GM19240 (cell line): ENCODE data around the gene SAMD4A.

Source experiments
- DNase-seq: peaks from one replicate; pipeline ENCODE4 v3.0.0; 2011; ENCODE audit warnings: low spot score; ENCODE audit not compliant: insufficient read length

The SAMD4A gene, protein sequence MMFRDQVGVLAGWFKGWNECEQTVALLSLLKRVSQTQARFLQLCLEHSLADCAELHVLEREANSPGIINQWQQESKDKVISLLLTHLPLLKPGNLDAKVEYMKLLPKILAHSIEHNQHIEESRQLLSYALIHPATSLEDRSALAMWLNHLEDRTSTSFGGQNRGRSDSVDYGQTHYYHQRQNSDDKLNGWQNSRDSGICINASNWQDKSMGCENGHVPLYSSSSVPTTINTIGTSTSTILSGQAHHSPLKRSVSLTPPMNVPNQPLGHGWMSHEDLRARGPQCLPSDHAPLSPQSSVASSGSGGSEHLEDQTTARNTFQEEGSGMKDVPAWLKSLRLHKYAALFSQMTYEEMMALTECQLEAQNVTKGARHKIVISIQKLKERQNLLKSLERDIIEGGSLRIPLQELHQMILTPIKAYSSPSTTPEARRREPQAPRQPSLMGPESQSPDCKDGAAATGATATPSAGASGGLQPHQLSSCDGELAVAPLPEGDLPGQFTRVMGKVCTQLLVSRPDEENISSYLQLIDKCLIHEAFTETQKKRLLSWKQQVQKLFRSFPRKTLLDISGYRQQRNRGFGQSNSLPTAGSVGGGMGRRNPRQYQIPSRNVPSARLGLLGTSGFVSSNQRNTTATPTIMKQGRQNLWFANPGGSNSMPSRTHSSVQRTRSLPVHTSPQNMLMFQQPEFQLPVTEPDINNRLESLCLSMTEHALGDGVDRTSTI

DNA sequence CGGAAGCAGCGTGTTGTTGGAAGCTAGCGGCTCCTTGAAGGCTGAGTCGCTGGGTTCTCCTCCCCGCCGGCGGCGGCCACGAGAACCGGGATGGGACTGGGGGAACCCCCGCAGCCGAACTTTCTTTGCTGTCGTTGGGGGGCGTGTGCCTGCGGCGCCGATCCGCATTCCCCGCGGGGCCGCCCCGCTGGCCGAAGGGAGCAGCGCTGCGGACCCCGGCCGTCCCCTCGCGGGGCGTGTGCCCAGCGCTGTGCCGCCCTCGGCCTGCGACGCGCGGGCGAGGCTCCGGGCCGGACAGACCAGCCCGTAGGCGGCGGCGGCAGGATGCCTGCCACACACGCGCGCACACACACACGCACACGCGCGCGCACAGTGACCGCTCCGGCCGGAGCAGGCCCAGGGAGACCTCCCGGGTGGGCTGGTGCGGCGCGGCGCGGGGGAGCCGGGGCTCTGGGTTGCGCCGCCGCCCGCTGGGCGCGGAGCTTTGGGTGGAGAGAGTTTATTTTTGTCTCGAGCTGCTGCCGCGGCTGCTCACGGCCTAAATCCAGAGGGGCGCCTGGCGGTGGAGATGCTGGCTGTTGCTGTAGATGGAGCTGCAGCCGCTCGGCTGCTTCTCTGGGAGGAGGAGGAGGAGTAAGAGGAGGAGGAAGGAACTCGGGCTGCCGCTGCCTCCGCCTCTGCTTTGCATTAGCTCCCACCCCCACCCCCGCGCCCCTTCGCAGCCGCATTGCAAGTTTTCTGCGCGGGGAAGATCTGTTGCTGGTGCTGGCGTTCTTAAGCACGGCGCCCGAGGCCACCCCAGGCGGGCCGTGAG, at the start of gene SAMD4A:
Gene SAMD4A, plus strand, starts transcription at position 719 of the 814 bp plus-strand sequence. CDS start 789 bp downstream, outside the sequence.
- DNase-seq: peak; percentile 32

DNA sequence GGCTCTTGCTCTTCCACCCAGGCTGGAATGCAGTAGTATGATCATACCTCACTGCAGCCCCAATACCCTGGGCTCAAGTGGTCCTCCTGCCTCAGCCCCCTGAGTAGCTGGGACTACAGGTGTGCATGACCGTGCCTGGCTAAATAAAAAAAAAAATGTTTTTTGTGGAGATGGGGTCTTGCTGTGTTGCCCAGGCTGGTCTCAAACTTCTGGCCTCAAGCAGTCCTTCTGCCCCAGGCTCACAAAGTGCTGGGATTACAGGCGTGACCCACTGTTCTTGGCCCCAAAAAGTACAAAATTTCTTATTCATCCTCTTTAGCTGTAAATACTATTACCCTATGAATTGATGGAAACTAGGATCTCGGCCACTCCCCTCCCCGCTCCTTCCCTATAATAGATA, 42.5 kb upstream of the SAMD4A start:
- no peak for DNase-seq

DNA sequence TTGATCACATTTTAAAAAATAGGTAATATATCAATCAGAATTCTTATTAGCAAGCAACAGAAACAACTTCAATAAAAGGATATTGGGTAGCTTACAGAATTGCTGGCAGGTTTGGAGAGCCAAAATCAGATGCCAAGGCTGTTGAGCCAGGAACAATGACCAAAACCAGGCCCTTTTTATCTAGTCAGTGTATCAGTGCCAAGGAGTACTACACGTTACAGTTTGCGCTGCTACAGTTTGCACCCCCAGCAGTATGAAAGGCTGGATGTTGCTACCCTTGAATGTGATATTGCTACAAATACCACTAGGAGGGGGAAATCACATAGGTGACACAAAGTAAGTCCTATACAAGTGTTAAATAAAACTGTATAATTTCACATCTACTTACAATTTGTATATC, 38.0 kb upstream of the SAMD4A start:
- no peak for DNase-seq

- no peak for DNase-seq
These were observed 37.1 kb upstream of the SAMD4A start for GRCh38 chr14:54529811-54530210.

- DNase-seq: peak; percentile 14
These were observed 34.6 kb upstream of the SAMD4A start for GRCh38 chr14:54532111-54533012.

- no peak for DNase-seq
These were observed 33.8 kb upstream of the SAMD4A start for GRCh38 chr14:54533100-54533499.

GRCh38 chr14:54535126-54535525, 31.8 kb upstream of the SAMD4A start:
- DNase-seq: no peak

GRCh38 chr14:54535646-54536045, 31.3 kb upstream of the SAMD4A start:
- DNase-seq: no peak

GRCh38 chr14:54537651-54538050, 29.3 kb upstream of the SAMD4A start:
- DNase-seq: no peak

DNA sequence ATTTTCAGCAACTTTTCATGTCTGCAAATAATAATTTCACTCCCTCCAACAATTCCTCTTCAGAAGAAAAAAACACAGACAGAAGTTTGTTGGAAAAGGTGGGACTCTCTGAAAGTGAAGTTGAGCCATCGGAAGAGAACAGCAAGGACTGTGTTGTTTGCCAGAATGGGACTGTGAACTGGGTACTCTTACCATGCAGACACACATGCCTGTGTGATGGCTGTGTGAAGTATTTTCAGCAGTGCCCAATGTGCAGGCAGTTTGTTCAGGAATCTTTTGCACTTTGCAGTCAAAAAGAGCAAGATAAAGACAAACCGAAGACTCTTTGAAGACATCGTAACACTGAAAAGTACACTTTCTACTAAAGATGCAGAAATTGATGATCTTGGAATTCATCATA, 28.9 kb upstream of the SAMD4A start:
- DNase-seq: no peak

DNA sequence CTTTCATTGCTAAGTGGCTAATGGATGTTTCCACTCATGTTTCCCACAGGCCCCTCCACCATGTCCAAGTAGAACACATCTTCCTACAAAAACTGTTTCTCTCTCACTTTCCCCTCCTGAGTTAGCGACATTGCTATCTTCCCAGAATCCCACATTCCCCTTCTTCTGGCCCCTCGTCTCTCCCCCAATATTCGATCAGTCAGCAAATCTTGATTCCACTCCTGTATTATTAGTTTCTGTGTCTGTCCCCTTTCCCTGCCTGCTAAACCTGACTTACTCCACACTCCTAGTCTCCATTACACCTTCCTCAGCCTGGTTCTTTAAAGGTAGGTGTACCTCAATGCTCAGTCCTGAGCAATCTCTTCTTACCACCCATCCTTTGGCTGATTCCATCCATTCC, 19.3 kb upstream of the SAMD4A start:
- DNase-seq: no peak

GRCh38 chr14:54548491-54548890, 18.4 kb upstream of the SAMD4A start:
- no peak for DNase-seq

GRCh38 chr14:54549862-54550261, 17.1 kb upstream of the SAMD4A start:
- DNase-seq: no peak

GRCh38 chr14:54550514-54550913, 16.4 kb upstream of the SAMD4A start:
- DNase-seq: no peak

DNA sequence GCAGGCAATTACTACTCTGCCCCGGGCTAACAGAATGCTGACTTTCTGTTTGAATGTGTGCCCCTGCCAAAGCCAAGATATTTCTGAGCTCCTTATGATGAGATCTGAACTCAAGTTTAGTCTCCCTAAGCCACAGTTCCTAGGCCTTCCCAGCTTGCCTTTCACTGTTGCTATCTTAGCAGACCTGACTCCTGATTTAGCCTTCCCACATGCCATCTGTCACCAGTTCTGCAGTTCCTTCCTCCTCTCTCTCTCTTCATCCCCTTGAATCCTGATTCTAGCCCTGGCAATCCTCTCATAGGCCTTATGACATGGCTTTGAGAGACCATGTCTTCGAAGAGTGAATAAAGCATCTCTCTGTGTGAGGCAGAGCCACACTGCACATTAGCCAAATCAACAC, 12.5 kb upstream of the SAMD4A start:
- DNase-seq: no peak

- no peak for DNase-seq
These were observed 11.3 kb upstream of the SAMD4A start for GRCh38 chr14:54555651-54556050.

GRCh38 chr14:54556535-54556934, 10.4 kb upstream of the SAMD4A start:
- DNase-seq: no peak

DNA sequence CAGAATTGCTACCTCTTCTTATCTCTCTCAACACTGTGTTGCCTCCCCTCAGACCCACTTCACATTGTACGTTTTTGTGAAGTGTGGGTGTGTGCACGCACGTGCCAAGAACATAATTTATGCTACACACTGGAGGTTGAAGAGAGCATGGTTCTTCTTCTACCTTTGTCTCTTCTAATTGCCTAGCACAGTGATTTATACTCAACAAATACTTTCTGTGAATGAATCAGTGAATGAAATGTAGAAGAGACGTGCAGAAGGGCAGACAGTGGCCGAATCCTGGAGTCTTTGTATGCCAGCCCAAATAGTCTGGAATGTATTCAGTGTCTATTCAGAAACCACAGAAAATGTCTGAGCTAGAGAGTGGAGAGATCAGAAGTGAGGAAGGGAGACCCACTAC, 4.6 kb upstream of the SAMD4A start:
- no peak for DNase-seq

DNA sequence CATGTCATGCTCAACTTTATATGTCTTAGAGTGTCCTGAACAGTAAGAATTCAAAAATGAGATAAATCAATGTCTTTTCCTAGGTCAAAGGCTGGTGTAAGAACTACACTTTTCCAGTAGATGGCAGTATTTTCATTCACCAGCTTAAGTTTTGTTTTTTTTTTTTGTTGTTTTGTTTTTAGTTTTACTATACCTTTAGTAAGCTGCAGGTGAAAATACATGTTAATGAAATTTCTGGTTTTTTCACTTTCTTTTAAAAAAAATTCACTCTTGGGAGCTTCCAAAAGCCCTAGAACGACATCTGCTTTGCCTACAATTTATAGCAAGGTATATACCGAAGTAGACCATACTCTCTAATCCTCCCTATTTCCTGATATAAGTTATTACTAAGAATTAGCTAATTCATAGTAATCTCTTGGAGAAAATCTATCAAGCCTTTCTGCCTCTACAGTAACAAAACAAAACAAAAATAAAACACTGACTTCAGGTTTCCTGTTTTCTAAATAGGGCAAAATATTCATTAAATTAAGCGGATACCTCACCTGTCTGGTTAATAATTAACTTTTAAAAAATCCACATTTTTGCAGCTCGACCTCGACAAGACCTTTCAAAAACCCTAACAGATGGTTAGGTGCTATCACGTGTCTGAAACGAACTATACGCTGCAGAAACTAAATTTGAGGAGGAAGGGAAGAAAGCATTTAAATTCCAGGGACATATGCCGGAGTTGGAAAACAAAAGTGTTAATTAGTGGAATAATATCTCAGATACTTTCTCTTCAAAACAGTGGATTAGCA, 2.7 kb upstream of the SAMD4A start:
- DNase-seq: no peak
